Activated CD4-positive, alpha-beta T cell treated with anti-CD3 and anti-CD28 coated beads, Interleukin-2, Interleukin-6, amounts not matched to agents 100 ng/mL and 50 ng/mL, durations not matched to agents 16 hours and 8 hours (primary cell): ENCODE measurements around the gene ALOX12B.
"Not testable (repeated sequence)": the region's sequence is repeated elsewhere in the genome, so short reads cannot be mapped to it uniquely, and the experiment has no call there.

Source experiments
- DNase-seq: peaks from one replicate; pipeline ENCODE4 v3.0.0-alpha.2; 2020

The ALOX12B gene

DNA sequence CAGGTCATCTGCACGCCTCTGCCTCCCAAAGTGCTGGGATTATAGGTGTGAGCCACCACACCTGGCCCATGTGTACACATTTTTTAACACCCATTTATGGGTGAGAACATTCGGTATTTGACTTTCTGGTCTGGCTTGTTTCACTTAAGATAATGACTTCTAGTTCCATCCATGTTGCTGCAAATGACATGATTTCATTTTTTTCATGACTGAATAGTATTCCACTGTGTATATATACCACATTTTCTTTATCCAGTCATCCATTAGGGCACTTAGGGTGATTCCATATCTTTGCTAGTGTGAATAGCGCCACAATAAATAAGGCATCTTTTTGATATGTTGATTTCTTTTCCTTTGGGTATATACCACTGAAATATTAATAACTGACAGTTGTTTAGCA, 5.6 kb downstream of the ALOX12B start:
- DNase-seq: no peak

DNA sequence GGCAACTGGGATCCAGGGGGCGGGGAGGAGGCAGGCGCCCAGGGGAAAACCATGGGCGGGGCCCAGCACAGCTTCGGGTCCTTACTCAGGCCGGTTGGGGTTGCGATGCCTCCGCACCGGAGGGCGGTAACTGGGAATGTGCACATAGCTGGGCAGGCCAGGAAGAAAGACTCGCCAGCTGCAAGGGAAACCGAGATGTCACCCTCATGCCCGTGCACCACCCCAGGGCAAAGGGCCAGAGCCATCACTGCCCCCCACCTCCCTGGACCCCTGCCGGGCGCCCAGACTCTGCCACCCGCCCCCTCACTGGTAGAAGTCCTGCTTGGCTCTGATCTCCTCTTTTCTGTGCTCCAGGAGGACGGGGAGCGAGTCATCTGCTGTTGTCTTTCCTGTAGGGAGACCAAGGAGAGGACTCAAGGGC, 6.7 kb downstream of the ALOX12B start:
- DNase-seq: no peak

DNA sequence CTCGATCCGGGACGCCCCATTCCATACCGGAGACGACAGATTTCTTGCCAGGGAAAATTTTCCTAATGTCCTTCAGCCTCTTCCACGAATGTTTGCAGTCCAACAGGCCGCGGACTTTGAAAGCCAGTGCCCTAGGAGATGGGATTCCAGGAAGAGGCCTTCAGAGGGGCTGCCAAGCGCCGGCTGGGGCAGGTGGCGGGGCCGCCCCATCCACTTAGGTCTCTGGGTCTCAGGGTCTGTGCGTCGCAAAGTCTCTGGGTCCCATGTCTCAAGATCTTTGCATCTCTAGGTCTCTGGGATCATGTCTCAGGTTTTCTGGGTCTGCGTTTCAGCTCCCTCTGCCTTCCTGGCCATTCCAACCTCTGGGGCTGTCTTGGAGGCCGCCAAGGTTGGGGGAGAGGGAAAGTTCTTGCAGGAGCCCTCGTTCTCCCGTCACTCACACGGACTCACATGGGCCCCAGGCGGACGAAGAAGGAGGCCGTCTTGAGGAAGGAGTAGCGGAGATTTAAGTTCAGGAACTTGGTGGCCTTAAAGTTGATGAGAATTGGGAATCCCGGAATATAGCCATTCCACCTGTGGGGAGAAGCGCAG, 7.2 kb downstream of the ALOX12B start:
- no peak for DNase-seq

DNA sequence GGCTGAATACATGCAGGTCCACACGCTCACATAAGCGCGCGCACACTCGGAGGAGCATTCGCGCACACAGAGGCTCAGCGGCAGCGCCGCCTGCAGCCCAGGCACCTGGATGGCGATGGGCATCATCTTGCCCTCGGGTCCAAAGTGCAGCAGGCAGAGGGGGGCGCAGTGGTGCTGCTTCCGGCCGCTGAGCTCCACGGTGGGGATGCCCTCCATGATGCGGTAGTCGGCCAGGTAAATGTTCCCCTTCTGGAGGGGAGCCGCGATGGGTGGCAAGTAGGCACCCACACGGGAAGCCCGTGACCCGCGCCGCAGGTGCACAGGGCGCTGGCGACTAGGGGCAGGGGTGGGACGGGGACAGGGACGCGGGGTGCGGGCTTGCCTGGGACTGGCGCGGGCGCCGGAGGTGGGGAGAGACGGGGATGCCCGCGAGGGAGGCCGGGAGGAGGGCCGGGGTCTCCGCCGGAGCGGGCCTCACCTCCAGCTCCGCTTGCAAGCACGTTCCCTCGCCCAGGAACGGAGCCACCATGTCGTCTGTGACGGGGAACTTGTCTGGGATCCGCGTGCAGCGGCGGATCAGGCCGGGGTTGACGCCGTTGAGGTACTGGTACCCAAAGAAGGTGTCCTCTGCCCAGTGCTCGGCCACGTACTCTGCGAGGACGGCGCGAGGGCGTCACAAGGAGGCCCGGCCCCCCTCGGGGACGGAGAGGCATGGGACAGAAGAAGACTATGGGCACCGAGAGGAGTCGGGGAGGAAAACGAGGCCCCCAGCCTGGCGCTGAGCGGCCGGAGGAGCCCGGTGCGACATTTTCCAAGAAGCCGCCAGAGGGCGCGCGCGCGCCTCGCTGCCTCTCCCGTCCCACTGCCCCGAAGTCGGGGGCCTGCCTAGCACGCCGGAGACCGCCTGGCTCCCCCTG, 8.0 kb downstream of the ALOX12B start:
- DNase-seq: peak; percentile 90

DNA sequence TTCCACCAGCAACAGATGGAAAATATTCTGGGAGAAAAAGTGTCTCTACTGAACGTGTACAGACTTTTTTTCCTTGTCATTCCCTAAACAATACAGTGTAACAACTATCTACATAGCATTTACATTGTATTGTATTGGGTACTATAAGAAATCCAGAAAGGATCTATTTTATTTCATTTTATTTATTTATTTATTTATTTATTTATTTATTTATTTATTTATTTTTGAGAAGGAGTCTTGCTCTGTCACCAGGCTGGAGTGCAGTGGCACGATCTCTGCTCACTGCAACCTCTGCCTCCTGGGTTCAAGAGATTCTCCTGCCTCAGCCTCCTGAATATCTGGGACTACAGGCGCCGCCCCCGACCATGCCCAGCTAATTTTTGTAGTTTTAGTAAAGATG, 9.6 kb downstream of the ALOX12B start:
- not testable (repeated sequence) for DNase-seq

DNA sequence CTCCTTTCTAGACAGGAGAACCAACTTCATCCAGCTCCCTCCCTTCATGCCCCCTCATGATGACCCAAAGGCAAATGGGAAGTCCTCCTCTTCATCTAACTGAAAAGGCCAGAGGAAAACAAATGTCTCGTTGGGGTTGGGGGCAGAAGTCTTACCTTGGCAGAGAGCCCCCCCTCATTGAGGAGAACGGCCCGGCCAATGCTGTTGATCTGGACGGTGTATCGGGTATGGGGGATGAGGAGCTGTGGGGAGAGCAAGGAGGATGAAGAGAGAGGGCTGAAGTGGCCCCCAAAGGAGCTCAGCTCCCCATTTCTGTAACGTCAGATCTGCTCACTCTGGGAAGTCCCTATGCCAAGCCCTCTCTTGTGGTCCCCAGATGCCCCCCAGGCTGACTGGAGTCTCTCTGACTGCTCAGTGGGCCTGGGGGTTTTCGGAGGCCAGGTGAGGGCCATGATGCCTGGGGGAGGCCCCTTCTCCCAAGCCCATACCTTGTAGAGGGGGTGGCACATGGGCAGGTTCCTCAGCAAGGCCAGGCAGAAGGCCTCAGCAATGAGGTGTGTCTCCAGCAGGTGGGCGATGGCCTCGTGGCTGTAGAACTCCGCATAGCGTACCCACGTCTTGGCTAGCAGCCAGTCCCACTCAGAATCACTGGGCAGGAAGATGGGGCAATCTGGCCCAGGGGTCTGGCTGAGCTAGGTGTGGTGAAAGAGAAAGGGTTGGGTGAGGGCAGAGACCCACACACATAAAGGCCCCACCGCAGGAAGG, 10.8 kb downstream of the ALOX12B start:
- DNase-seq: no peak

DNA sequence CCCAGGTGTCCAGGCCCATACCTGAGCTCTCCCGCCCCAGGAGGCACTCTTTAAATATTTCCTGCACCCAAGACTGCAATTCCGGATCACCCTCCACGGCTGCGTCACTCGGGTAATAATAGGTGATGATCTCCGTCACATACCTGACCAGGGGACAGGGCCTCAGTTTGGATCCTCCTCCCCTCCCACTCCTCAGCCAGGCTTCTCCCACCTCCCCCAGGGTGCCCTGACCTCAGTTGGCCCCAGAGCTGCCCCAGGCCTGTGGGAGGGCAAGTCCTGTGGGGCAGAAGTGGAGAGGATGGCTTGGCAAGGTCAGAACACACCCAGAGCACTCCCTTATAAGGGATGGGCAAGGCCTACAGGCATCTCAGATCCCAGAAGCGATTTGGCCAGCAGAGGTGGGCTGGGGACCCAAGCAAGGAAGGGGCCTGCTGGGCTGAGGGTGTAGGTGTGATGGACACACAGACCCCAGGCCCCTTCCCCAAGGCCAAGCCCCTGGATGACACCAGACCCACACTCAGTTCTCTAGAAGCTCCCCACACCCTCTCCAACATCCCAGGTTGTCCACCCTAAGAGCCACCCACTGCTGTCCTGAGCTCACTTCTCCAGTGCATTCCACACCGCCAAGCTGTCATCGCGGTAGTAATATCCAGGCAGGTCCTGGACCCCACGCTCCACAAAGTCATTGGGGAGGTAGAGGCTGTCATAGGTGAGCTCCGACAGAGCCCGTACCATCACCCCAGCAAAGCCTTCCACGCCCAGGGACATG, 11.8 kb downstream of the ALOX12B start:
- no peak for DNase-seq

DNA sequence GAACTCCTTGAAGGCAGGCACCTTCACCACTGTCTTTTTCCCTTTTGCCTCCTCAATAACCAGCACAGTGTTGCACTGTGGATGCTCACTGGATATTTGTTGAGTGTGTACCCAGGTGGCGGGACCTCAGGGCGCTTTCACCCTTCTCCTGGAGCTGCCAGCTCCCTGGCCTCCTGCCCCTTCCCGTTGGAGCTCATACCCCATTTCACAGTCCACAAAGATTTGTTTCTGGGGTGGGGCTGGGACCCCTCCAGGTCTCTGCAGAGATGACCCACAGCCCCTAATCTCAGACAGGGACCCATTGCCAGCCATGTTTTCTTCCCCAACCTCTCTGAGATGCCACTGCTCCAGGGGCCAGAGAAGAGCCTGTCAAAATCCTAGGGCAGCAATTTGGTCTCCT, 12.4 kb downstream of the ALOX12B start:
- no peak for DNase-seq

DNA sequence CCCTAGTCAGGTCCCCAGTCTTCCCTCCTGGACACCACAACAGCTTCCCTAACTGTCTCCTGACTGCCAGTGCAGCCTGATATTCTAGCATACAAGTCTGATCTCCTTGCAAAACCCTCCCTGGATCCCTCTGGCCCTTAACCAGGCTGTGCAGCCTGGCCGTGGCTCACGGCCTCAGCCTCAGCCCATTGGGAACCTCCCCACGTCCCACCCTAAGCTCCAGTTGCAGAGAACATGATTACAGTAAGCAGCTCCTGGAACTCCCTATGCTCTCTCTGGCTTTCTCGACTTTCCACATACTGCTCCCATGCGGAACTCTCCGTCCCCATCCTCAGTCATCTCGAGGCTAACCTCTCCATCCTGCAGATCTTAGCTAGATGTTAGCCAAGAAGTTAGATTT, 13.0 kb downstream of the ALOX12B start:
- no peak for DNase-seq

DNA sequence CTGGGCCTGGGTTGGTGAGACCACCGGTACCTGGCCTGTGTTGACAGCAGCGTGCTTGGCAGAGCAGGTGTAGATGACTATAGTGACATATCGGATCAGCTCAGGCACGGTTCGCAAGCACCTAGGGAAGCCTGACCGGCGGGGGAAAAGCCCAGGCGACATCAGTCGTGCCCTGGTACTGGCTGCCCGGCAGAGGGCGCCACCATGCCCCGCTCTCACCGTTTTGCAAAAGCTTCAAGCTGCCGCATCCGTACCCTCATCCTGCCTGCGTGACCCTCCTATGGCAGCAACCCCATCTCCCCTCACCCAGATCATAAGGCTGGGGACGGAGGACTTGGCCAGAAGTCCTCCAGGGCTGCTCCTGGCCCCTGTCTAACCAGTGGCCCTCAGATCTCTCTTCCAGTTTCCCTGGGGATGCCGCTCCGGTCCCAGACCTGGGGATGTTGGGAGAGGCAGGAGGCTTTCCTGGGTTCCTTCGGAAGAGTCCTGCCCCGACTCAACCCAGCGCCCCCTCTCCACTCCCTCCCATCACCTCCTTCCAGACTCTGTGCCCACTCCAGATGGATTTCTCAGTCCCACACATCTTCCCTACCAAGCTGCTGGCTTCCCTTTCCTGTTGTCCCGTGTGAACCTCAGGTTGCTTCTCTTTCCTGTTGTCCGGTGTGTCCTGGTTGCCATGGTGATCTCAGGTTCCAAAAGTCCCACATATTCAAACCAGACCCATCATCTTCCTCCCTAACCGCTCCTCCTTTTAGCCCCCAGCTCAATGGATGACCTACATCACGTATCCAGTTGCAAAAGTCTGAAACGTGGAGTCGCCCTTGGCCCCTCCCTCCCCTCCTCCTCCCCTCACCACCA, 13.7 kb downstream of the ALOX12B start:
- DNase-seq: peak; percentile 88

DNA sequence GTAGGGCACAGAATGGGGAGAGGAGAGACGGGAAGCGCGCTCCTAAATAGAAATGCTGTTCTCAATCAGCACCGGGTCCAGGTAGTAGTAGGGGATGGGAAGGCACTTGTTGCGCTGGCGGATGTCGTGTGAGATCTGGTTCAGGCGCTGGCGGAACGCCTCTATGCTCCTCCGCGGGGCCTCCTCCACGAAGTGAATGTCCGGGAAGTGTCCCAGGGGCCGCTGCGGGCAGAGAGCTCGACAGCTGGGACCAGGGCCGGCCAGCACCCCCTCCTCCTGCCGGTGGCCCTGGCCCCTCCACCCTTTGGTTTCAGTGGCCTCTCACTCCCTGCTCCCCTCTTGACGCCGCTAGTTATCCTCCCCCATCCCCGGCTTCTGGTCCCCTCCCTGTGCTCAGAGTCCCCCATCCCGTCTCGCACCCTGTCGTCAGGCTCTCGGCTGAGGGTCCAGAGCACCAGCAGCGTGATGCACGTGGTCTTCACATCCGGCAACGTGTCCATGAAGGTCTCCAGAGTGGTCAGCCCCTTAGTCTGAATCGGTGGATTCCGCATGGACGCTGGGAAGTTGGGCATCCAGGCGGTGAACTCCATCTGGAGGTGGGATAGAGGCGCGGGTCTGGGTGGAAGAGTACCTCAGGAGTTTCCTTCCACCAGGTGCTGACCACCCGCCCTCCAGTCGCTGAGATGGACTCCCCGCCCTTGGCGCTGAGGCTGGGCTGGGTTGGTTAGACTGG, 14.6 kb downstream of the ALOX12B start:
- DNase-seq: peak; percentile 13

DNA sequence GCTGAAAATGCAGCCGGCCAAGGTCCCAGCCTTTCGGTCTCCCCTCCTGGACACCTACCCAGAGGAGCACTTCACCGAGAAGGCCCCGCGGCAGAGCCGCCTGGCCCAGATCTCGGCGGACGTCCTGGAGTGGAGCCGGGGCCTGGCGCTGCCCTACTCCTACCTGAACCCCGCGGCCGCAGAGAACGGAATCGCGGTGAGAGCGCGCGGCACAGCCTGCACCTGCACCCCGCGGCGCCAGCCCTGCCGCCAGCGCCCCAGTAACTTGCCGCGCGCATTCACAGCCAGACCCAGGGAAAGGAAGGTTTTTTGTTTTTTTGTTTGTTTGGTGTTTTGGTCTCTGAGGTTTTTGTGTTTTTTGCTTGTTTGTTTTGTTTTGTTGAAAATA, 15.2 kb downstream of the ALOX12B start:
- no peak for DNase-seq

DNA sequence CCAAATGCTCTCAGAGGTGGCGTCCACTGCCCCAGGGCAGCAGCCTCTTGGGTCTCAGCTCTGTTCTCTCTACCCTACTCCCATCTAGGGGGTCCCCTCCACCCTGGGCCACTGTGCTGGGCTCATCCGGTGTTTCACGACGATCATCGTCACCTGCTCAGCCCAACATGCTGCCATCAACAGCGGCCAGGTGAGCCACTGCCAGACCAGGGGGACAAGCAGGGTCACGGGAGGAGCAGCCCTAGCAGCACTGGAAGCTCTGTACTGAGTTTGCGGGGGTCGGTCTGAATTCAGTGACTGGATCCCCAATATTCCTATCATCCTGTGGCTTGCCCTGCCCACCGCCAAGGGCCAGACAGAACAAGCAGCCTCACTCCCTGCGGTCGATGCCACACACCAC, 16.0 kb downstream of the ALOX12B start:
- DNase-seq: no peak

DNA sequence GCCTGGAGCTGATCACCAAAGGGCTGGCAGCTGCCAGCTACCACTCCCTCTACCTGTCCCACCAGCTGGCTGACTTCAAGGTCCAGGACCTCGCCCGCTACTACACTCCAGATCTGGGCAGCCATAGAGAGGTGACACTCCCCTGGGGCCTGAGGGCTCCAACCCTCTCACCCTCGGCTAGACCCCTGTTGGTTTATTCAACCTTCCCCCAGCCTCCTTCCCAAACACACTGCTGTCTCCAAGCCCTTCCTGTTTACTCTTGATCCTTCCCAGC, 18.0 kb downstream of the ALOX12B start:
- no peak for DNase-seq

DNA sequence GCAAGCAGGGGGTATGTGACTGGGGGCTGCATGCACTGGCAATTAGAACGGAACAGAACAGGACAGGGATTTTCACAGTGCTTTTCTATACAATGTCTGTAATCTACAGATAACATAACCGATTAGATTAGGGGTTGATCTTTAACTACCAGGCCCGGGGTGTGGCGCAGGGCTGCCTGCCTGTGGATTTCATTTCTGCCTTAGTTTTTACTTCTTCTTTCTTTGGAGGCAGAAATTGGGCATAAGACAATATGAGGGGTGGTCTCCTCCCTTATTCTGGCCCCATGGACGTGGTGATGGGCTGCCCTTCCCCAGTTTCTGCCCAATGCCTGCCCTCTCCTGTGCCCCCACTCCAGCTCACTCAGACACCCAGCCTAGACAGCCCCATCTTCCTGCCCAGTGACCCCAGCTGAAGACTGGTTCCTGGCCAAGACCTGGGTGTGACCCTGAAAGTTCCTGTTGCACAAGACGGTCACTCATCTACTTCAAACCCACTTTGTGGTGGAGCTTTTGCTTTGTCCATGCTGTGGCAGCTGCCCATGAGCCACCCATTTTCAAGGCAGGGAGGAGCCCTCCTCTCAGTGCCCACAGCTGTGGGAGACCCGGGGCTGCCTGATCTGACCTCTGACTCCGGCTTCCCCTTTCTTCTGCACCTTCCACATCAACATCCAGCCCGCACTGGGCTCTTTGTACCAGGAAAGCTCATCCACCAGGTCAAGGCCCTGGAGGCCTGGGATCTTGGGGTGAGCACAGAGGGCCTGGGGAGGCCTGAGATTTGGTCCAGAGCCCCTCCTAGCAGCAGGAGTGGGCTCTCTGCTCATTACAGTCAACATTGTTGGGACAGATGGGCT, 18.6 kb downstream of the ALOX12B start:
- no peak for DNase-seq

DNA sequence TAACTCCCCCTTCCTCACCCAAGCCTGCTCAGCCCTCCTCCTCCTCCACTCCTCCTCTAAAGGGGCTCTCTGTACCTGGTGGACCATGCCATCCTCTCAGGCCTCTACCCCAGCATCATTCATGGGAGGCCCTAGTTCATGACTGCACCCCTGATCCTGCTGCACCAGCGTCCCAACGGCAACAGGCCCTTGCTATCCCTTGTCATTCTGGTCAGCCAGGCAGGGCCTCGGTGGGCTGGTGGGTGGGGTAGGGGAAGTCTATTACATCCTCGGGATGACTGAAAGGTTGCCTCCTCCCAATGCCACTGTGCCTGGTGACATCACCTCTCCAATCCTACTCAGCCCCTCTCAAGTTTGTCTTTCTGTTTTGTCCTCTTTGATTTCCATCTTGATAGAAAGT, 19.7 kb downstream of the ALOX12B start:
- DNase-seq: no peak

DNA sequence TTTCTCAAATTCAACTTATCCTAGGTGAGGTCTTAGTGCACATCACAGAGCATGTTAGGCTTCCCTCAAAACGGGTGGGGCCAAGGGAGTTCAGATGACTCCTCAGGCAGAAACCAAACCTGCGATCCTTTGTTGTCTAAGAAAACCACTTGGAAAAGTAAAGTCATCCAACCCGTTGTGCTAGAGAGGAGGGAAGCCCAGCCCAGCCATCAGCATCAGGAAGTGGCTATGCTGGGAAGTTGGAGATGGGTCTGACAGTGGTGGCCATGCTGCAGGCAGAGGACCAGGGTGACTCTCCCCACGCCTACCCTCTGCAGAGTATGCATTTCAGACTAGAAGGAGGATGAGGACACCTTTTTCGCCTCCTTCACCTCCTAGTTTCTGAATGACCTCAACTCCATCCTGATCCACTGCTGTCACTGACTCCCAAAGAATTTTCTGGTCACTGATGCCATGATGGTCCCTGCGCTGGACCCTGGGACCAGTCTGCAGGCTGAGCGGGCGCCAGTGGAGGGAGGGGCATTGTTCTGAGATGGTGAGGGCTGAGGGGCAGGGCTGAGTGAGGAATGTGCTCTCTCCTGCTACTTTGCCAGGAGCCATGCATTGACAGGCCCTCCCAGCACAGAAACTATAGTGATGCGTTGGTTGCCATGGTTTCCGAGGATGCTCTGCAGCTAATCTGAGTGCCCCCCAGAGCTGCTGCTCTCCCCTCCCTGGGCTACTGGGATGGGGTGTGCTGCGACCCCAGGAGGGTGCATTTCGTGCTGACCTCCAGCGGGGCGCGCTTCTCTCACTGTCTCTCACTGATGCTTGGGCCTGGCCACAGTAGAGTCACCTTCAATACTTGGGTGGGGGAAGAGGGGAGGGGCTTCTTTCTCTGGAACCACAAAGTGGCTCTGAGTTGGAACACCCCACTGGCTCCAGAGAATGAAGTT, 20.4 kb downstream of the ALOX12B start:
- no peak for DNase-seq

DNA sequence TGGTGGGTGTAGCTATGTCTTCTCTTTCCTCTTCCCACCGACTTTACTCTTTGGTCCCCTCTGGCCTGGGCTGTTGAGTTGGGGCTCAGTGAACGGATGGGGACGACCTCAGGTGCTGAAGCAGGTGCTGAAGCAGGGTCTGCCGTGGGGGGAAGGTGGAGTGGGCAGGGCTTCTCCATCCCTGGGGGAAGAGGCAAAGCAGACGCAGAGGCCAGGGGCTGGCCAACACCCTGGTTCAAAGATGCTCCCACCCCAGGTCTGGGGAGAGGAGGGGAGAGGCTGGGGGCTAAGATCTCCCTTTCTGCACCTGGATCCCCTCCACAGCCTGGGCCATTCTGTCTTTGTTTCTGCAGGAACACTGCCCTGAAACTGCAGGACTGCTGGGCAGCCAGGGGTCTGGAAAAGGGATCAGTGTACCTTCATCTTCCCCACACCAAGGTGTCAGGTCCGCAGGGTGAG, 22.9 kb downstream of the ALOX12B start:
- no peak for DNase-seq
